NCI-H446 treated with DMSO at 0.1 percent for 48 hours (cell line): Measurements from ENCODE around the gene CHST15.

Experiments
- DNase-seq: peaks from one replicate; lab custom pipeline; 2025; lab: John Stamatoyannopoulos, UW

The CHST15 gene

DNA sequence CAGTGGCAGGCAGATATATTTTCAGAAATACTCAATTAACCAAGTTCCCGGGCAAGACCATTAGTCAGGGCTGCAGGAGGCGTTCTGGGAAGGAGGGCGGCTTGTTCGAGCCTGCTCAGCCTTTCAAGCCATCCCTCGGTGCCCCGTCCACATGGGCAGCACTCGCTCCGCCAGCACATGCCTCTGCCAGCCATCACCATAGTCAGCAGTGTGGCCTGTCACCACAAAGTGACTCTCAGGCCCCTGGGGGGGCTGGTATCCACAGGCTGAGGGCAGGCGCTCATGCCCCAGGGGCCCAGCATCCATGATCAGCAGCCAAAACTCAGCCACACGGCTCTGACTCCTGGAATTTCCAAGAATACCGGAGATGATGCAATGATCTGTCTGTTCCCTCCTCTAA is 81.9 kb downstream of the CHST15 start:
- DNase-seq, result no peak

DNA sequence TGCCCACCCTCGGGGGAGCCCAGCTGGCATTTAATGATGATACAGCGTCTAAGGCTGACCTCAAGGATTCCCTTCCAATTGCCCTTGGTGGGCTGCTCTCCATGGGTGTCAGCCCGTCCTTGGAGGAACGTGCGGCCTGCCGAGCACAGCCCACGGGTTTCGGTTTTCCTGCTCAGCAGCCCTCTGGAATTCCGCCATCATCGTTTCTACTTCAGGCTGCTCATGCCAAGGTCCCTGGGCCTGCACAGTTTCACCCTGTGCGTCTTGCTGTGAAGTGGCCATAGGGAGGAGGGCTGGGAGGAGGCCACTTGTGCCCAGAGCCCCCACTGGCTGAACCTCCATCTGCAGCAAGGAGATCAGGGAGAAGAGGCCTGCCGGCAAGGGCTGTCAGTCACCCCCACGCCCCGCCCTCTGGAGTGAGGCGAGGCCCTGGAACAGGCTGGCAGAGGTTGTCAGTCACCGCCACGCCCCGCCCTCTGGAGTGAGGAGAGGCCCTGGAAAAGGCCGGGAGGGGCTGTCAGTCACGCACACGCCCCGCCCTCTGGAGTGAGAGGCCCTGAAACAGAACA is 82.8 kb downstream of the CHST15 start:
- no peak for DNase-seq

DNA sequence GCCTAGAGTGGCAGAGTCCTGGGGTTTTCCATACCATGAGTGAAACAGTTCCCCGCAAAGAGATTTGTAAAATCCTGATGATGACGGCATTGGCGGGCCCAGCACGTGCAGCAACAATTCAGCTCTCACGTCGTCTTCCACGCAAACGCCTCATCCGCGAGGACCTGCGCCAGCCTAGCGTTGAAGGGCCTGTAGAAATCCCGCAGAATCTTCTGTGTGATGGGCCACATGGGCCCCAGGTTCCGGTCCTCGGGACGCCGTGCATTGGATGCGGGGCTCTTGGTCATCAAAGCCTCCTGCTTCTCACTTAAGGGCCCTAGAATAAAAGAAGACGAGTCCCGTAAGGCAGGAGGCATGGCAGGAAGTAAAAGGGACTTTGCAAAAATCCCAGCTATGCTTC is 83.4 kb downstream of the CHST15 start:
- DNase-seq, result no peak

DNA sequence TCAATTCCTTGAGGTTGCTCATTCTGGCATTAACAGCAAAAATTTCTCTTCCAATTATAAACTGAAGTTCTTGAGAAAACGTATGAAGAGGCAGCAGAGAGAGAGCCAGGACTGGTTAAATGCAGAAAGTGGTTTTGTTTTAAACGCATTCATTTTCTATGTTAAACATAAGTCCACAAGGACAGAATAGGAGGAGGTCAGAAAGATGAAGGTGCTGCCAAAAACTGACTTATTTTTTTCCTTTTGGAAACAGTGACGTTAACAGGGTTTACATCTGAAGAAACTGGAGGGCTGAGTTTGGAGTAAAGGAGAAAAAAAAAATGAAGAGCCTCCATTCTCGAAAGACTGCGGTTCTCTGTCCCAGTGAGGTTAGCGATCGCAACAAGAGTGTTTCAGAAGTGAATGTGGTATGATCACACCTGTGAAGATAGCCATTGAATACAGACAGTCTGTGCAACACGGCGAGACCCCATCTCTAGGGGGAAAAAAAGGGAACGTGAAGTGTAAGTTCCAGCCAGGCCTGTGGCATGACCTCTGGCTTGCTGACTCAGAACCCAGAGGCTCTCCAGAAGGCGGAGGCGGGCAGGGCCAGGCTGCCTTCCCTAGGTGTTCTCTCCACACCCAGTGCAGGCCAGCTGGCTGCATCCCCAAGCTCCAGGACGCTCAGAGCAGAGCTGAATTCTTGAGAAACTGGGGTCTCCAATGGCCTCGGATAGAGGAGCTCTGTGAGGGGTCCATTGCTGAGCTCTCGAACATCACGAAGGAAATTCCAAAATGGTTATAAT is 84.0 kb downstream of the CHST15 start:
- no peak for DNase-seq

DNA sequence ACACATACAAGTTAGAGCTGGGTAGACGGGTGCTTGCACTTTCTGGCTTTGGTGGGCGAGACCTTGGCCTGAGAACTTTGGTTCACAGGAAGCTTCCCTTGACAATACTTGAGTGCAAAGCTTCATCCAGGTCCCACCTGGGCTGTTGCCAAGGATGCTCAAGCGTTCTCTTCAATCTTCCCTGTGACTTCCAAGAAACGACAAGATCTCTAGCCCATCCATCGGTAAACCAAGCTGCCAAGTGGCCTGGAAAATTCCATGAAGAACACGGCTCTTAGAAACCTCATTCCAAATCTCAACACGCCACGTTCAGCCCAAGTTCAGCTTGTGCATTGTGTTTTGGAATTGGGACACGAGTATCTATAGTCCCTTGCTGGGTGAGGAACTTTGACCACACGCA is 84.7 kb downstream of the CHST15 start:
- no peak for DNase-seq

DNA sequence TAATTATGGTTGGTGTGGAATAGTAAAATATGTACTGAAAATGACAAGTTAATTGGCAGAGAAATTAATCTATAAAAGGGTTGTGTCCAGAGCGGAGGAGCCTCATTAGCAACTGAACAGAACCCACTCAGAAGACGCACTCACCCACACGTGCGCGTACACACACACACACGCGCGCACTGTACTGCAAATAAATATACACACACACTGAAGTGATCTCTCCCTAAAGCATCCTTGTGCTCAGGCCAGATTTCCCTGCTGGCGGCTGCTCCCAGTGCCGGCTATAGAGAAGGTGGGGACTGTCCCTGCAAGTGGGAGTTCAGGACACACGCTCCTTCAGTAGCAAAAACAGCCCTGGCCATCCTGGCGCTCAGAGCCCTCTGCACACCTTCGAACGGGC is 85.2 kb downstream of the CHST15 start:
- DNase-seq, result no peak

DNA sequence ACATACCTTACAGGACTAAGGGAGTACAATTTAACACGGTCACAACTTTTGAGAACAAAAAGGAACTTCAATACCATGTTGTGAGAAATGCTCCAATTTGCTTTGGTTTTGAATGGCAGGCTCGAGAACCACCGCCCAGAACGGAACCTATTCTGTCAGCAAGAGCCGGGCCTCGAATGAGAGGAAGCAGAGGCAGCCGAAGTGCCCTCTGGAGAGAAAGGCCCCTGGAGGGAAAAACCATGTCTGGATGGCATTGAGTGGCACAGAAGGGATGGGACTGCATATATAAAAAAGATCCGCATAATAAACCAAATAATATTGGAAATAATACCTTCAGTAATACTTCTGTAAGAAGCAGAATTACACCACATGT is 85.6 kb downstream of the CHST15 start:
- DNase-seq, result no peak

DNA sequence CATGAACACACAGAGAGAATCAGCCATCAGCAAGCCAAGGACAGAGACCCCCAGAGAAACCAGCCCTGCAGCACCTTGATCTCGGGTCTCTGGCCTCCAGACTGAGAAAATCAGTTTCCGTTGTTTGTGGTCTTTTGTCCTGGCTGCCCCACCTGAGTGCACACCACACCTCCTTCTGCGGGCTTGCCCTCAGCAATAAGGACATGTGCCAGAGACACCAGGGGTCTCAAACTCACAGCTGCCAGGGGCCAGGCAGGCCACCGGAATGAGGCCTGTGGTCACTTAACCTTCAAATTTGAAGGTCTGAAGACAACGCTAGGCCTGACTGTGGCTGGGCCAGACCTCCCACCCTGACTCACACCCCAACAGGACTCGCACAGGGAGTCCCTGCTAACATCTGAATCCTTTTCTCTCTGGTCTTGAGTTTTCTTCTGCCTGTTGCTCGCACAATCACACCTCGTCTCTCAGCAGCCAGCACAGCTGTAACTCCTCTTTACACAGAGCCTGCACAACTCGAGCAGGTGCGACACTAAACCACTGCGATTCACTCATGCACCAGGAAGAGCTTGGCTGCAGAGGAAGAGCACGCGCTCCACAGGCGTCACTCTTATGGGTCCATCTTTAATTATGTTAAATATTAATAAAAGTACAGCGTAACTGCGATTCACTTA is 86.2 kb downstream of the CHST15 start:
- no peak for DNase-seq

DNA sequence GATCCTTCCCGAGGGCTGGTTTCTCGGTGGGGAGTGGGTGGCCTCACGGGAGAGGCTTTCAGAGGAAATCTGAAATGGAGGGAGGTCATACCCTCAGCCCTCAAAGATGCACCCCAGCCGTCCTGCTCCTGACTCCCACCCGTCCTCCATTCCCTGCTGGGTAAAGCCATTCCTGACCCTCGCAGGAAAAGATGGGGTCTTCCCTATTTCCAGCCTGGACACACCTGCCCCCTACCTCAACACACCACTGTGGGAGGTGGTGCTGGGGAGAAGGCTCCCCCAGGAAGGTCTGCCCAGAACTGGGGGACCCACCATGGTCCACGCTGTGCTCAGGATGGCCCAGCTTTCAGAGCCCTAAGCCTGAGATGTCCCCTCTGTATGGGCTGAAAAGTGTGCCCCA is 86.9 kb downstream of the CHST15 start:
- DNase-seq, result no peak

DNA sequence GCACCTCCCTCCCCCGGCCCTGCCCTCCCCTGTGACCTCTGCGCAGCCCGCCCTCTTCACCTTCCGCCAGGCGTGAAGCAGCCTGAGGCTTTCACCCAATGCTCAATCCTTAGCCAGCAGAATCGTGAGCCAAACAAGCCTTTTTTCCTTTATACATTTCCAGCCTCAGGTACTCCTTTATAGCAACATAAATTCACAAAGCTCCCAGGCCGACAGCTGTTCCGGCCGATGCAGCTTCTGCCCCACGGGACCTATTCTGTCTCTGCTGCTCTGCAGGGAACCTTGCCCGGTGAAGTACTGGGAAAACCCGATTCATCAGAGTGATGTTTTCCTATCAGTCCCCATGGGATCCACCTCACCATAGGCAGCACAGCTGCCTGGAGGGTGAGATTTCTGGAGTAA is 87.4 kb downstream of the CHST15 start:
- DNase-seq, result no peak

DNA sequence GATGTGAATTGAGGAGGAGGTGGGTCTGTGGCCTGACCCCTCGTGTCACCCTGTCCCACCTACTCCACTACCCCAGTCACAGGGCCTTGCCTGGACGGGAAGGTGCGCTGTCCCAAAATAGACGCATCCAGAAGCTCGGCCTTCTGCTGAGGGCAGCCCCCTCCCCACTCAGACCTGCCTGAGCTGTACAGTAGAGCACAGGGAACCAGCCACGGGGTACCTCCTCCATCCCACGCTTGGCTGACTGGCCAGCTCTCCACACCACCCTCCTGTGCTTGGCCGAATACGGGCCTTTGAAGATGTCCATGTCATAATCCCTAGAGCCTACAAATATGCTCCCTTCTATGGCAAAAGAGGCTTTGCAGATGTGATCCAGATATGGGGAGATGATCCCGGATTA is 88.3 kb downstream of the CHST15 start:
- no peak for DNase-seq

DNA sequence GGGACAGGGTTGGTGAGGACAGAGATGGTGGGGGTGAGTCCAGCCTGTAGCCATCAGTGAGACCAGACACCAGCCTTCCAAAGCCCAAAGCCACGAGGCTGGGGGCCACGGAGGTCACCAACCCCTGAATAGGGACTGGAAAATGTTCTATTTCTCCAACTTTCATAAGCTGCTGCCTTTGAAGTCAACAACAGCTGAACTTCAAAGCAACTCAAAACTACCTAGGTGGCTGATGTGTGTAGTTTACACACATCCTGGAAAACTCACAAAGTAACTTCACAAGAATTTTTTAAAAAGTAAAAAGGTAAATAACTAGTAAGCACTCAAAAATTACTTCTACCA is 88.8 kb downstream of the CHST15 start:
- DNase-seq, result no peak

DNA sequence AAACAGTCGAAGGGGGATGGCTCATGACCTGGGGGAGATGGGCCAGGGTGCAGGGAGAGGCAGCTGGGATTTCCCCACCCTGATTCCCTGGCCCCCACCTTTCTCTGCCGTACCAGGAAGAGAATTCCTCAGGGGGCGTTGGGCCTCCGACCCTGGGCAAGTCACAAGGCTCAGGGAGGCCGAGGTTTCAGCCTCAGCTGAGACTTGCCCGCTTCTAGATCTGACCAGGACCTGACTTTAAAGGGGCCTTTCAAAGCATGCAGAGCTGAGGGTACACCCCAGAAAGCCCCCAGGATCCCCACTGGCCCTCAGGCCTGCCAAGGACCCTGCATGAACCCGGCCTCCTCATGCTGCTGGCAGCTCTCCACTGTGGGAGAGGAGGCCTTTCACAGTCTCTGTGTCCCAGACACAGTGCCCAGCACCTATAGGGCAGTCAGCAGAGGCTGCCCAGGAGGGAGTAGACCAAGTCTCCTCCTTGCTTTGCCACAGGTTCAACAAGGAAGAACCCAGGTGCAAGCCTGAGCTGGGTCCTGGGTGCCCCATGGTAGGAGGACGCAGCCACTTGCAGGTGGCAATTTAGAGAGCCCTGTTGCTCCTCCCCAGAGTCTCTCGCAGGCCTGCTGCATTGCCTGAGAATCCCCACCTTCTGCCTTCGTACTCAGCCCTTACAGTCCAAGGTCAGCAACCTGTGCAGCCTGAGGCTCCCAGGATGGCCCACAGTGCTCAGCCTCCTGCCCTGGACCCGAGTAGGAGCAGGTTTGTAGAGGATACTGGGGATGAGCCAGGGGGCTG is 89.3 kb downstream of the CHST15 start:
- DNase-seq, result no peak

DNA sequence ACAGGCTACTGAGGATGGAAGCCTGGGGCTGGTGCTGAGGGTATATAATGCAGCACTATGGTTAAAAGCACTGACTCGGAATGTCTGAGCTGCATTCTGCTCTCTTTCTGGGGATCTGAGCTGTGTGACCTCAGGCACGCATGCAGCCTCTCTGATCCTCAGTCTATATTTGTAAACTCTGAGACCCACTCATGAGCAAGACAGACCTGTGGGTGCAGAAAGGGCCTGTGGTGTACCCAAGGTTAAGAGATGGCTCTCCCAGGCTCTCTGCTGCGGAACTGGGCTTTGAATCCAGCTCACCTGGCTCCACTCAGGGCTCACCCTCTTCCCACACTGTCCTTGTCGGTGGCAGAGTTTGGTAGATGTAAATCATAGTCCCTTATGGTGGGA is 89.9 kb downstream of the CHST15 start:
- DNase-seq, result no peak

DNA sequence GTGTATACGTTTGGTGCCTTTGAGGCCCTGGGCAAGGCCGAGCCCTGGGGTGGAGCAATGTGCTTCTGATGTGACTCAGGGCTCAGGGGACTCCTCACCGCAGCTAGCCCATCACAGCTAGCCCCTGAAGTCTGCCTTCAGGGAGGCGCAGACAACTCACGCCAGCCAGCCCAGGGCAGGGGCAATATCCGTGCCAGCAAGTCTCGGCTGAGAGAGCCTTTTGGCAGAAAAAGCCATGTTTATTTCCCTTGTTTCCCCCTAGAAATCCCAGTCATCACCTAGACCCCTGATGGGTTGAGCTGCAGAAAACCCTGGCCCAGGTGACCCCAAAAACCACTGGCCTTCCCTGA is 90.4 kb downstream of the CHST15 start:
- no peak for DNase-seq

DNA sequence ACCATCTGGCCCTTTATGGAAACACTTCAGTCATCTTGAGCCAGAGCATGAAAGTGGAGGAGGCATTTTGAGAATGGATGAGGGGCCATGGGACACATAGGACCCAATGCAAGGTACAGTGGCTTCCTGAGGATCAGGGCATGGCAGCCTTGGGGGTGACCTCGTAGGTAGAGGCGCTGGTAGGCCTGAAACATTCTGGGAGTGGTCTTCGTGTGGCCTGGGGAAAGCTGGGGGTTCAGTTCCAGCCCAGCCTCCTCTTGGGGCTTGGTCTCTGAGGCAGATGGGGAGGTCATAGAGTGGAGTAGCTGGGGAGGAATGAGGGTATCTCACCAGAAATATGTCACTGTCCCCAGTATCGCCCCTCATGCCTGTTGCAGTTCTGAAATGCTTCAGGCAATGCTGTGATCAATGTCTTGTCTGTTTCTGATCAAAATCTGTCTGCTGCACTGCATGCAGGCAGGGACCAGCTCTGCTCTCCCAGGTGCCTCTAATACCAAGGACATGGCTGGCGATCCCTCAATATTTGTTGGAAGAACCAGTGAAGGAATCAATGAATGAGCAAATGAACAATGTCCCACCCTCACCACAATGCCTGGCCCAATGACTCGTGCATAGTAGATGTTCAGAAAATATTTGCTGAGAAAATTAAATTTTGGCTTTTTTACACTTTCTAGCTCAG is 90.9 kb downstream of the CHST15 start:
- no peak for DNase-seq

DNA sequence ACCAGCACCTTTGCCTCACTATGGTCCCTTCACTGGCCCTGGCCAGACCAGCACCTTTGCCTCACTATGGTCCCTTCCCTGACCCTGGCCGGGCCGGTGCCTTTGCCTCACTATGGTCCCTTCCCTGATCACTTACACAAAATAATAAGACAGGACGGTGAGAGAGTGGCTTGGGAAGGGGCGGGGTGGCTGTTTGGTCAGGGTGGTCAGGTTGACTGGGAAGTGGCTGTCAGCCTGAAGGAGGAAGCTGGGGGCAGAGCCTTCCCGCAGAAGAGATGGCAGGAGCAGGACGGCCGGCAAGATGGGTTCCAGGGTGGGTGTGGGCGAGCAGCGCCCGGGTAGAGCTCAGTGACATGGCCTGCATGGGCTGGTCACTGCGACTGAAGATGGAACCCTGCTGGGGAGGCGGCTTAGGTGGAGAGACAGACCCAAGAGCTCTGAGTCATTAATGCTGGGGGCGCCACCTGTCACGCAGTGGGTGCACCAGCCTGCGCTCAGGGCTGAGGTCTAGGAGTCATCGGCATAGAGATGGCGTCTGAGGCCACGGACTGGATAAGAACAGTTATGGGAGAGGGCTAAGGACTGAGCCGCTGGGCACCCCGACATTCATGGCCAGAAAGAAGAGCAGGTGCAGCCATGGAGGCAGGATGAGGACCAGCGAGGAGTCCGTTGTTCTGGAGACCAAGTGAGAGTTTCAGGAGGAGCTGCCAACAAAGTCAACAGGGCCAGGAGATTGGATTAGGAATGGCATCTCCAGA is 91.8 kb downstream of the CHST15 start:
- DNase-seq, result no peak

DNA sequence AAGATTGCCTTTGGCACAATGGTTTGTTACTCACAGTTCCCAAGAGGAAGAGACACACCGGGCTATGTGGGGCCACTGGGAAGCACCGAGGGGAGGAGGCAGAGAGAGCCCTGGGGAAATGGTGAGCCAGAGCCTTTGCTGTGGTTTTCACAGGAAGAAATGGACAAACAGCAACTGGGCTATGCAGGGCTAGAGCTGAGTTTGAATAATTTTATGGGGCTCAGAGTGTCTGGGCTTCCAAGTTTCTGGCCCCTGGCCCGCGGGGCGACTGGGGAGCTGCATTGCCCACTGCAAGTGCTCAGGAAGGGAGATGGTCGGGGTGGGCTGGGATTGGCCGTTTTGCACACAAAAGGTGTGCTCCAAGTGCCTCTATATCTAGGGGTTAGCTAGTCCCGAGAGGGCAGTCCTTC is 92.6 kb downstream of the CHST15 start:
- DNase-seq, result no peak

DNA sequence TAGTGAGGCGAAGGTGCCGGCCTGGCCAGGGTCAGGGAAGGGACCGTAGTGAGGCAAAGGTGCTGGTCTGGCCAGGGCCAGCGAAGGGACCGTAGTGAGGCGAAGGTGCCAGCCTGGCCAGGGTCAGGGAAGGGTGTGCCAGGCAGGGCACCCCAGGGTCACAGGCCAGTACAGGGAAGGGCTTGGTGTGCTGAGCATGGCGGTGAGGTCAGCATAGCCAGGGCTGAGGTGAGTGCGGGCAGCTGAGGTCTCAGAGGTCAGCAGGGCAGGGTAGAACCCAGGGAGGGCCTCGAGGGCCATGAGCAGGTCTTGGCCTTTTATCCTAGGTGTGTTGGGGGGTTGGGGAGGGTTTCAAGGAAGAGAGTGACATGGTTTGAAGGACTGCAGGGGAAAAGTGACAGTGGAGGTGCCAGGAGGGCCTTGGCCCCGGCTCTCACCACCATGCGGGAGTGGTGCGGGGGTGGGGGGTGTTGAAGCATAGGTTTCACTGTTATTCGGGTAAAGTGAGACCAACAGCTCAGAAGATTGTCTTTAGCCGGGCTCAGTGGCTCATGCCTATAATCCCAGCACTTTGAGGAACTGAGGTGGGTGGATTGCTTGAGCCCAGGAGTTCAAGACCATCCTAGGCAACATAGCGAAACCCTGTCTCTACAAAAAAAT is 93.3 kb downstream of the CHST15 start:
- no peak for DNase-seq

DNA sequence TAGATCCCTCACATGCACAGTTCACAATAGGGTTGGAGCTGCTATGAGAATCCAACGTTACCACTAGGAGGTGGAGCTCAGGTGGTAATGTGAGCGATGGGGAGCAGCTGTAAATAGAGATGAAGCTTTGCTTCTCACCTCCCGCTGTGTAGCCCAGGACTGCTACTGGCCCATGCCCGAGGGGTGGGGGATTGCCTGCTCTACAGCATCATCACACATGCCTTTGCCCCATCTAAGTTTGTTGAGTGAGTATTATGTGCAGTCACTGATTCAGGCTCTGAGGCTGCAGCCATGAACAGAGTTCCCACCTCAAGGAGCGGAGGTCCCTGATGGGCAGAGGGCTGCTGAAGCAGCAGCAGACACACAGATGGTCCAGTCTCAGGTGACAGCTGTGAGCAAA is 94.1 kb downstream of the CHST15 start:
- DNase-seq, result no peak
